Smooth muscle cell (in vitro differentiated cells): ENCODE results near the gene SLC43A3. TPM values are rescaled to one million over a fixed set of nuclear protein-coding genes. Genes with fewer than 3 reads are reported as not detected.

Experiments used
- DNase-seq: peaks from one replicate; lab custom pipeline; 2025; ENCODE audit not compliant: unreplicated experiment; lab: John Stamatoyannopoulos, UW
- H2AFZ ChIP-seq: fragments of 200-600 bp; sonication (generic); 2 replicates; pipeline ENCODE4 v1.6.0; 2016; ENCODE audit warnings: antibody characterized with exemption, low read depth, mild to moderate bottlenecking
- H3F3A ChIP-seq: fragments of 200-600 bp; sonication (generic); 2 replicates; pipeline ENCODE4 v1.6.0; 2017; ENCODE audit warnings: antibody characterized with exemption, low read depth
- H3K27ac ChIP-seq: fragments of 200-600 bp; sonication (generic); 2 replicates; pipeline ENCODE4 v1.5.1; 2016; ENCODE audit warnings: low read depth, mild to moderate bottlenecking
- H3K27me3 ChIP-seq: fragments of 200-600 bp; sonication (generic); 2 replicates; pipeline ENCODE4 v1.6.1; 2016; ENCODE audit warnings: low read depth, mild to moderate bottlenecking
- H3K36me3 ChIP-seq: fragments of 200-600 bp; sonication (generic); 2 replicates; pipeline ENCODE4 v1.5.1; 2016; ENCODE audit warnings: low read depth
- H3K4me1 ChIP-seq: fragments of 200-600 bp; sonication (generic); 2 replicates; pipeline ENCODE4 v1.5.1; 2016; ENCODE audit warnings: low read depth
- H3K4me2 ChIP-seq: fragments of 200-600 bp; sonication (generic); 2 replicates; pipeline ENCODE4 v1.6.0; 2016; ENCODE audit warnings: mild to moderate bottlenecking
- H3K4me3 ChIP-seq: fragments of 200-600 bp; sonication (generic); 2 replicates; pipeline ENCODE4 v1.5.1; 2016; ENCODE audit warnings: mild to moderate bottlenecking
- H3K79me2 ChIP-seq: fragments of 200-600 bp; sonication (generic); 2 replicates; pipeline ENCODE4 v1.6.0; 2016; ENCODE audit warnings: low read depth, mild to moderate bottlenecking
- H3K9ac ChIP-seq: fragments of 200-600 bp; sonication (generic); 2 replicates; pipeline ENCODE4 v1.6.0; 2016; ENCODE audit warnings: low read depth
- H3K9me3 ChIP-seq: fragments of 200-600 bp; sonication (generic); replicated peaks from 2 replicates; pipeline ENCODE4 v1.5.1; 2016; ENCODE audit warnings: low read depth
- H4K20me1 ChIP-seq: fragments of 200-600 bp; sonication (generic); 2 replicates; pipeline ENCODE4 v1.6.0; 2016; ENCODE audit warnings: low read depth
- WGBS: methylation state at CpG from one replicate; pipeline ENCODE4 v1.1.7; 2016; ENCODE audit warnings: low lambda C conversion rate; 5-methylcytosine and 5-hydroxymethylcytosine counted together
- polyA plus RNA-seq: library from polyadenylated mRNA; unstranded; fragments of >200 nt; fragmentation: Nextera tagmentation; extraction: Ambion mirVana; gene quantifications from 2 replicates; pipeline ENCODE4 v1.2.1, GENCODE V29; 2016
- total RNA-seq: library from RNA; depleted of rRNA; stranded (reverse); fragments of >200 nt; gene quantifications from 2 replicates; pipeline ENCODE4 v1.2.3, GENCODE V29; 2014
- TF ChIP-seq, protein P1 (sequence below): fragments of 200-600 bp; sonication (generic); IDR thresholded peaks from 2 replicates; pipeline ENCODE4 v1.5.1; 2017; ENCODE audit warnings: borderline replicate concordance, mild to moderate bottlenecking, antibody characterized with exemption; ENCODE audit not compliant: insufficient read depth, poor library complexity, severe bottlenecking

The SLC43A3 gene
- total and polyA plus RNA-seq, 2 experiments from 2014 or later, result 9.3 to 12.8 TPM

DNA sequence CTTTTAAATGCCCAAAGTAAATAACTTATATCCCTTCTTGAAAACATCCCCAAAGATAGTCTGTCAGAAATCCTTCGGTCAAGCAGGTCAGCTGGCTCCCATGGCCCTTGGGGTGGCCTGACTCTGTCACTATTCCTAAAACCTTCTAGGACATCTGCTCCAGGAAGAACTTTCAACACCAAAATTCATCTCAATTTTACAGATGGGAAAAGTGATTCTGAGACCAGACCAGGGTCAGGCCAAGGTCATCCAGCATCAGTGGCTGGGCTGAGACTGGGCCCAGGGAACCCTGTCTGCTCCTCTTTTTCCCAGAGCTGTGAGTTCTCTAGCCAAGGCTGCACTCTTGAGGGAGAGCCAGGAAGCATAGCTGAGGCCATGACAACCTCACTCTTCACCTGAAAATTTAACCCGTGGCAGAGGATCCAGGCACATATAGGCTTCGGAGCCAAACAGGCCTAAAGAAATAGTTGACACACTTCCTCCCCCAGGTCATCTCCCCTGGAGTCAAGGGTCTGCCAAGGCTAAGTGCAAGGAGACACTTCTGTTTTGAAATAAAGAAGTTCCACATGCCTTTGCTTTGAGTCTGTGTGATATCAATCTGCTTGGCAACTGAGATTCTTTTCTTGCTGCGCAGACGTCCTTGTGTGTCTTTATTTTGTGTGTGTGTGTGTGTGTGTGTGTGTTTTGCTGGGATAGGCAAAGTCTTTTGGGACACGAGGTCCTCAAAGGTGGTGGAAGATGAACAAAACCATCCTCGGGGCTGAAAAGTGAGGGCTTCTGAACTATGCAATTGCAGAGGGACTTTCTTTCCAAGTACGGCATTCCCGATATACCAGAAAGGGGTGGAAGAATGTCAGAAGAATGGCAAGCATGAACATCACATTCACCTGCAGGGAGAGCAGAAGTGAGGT lies 19.7 kb downstream of the SLC43A3 start:
- H3K27me3 ChIP-seq, result no peaks in the 10 kb centered on the region
- H3K4me2 ChIP-seq, result no peak overlapping the region
- TF ChIP-seq, protein P1, sequence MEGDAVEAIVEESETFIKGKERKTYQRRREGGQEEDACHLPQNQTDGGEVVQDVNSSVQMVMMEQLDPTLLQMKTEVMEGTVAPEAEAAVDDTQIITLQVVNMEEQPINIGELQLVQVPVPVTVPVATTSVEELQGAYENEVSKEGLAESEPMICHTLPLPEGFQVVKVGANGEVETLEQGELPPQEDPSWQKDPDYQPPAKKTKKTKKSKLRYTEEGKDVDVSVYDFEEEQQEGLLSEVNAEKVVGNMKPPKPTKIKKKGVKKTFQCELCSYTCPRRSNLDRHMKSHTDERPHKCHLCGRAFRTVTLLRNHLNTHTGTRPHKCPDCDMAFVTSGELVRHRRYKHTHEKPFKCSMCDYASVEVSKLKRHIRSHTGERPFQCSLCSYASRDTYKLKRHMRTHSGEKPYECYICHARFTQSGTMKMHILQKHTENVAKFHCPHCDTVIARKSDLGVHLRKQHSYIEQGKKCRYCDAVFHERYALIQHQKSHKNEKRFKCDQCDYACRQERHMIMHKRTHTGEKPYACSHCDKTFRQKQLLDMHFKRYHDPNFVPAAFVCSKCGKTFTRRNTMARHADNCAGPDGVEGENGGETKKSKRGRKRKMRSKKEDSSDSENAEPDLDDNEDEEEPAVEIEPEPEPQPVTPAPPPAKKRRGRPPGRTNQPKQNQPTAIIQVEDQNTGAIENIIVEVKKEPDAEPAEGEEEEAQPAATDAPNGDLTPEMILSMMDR, result no peak

DNA sequence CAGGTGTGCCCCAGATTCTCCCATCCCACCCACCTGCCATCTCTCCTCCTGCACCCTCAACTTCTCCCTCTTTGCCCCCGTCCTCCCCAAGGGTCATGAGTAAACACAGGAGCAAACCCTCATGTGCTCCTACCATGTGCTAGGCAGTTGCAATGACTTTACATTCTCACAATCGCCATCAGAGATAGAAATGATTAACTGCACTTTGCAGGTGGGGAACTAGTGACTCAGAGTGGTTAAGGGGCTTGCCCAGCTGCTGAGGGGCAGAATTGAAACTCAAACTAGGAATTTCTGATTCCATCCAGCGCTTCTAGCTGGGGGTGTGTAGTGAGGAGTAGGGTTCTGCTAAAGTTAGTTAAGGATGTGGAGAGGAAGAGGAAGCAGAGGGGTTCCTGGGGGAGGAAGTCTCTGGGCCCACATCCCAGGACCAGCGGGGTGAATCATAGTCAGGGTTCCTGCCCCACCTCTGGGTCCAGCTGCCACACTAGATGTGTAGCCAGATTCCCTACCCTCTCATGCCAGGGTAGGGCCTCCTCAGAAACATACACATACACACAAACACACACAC lies 20.5 kb downstream of the SLC43A3 start:
- Histone ChIP-seq H3K9me3 (no peaks in the 10 kb centered on the region), H3K27ac (no peak overlapping the region), H2AFZ (no peak overlapping the region), H3K9ac (no peak overlapping the region), H3K36me3 (no peaks in the 10 kb centered on the region), H3K4me3 (no peak overlapping the region), H3K79me2 (no peaks in the 10 kb centered on the region), H3K4me2 (no peak overlapping the region), H3F3A (no peaks in the 10 kb centered on the region), H3K4me1 (no peaks in the 10 kb centered on the region), H3K27me3 (no peaks in the 10 kb centered on the region), H4K20me1 (no peaks in the 10 kb centered on the region)
- no peak for DNase-seq
- TF ChIP-seq, protein P1, result no peak
- 94% methylated on average over 3 of the region's 4 CpGs for WGBS

More for the DNA sequence above, 19.7 kb downstream of the SLC43A3 start:
- no peak overlapping the region for H2AFZ ChIP-seq
- no peaks in the 10 kb centered on the region for H3K36me3 ChIP-seq
- H3K4me1 ChIP-seq, result no peaks in the 10 kb centered on the region
- no peak overlapping the region for H3K9ac ChIP-seq
- DNase-seq, result no peak
- H3K27ac ChIP-seq, result no peak overlapping the region
- no peaks in the 10 kb centered on the region for H3F3A ChIP-seq
- 90% methylated on average over 9 of the region's 9 CpGs for WGBS
- H3K9me3 ChIP-seq, result no peaks in the 10 kb centered on the region
- no peaks in the 10 kb centered on the region for H4K20me1 ChIP-seq
- no peaks in the 10 kb centered on the region for H3K79me2 ChIP-seq
- no peak overlapping the region for H3K4me3 ChIP-seq

DNA sequence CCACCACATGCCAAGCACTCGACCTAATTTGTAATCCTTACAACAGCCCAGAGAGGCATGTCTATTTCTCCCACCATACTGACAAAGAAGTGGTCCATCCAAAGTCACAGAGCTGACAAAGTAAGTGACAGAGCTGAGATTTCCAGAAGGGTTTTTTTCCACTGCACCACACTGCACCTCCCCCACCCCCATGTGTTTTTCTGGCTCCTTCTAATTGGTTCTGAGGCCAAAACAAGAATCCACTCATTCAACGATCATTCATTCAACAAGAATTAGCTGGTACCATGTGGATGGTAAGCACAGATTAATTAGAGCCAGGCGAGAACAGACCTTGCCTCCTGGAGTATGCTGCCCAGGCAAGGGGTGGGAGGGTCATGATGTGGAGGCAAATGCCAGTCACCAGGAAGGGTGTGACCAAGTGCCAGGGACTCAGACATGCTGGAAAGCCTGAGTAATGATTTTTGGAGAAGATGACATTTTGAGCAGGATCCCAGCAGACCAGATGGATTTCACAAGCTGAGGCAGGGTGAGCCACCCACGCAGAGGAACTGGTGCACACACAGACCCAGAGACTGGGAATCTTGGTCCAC lies 21.6 kb downstream of the SLC43A3 start:
- H3K9ac ChIP-seq, result no peak overlapping the region

More for the DNA sequence above, 21.6 kb downstream of the SLC43A3 start:
- H3K4me1 ChIP-seq, result no peaks in the 10 kb centered on the region
- no peaks in the 10 kb centered on the region for H3F3A ChIP-seq
- 94% methylated on average over 4 of the region's 4 CpGs for WGBS
- no peaks in the 10 kb centered on the region for H3K79me2 ChIP-seq
- H2AFZ ChIP-seq, result no peak overlapping the region
- no peak for DNase-seq
- no peaks in the 10 kb centered on the region for H3K36me3 ChIP-seq
- H3K4me2 ChIP-seq, result no peak overlapping the region
- no peak overlapping the region for H3K4me3 ChIP-seq
- H3K27ac ChIP-seq, result no peak overlapping the region
- H4K20me1 ChIP-seq, result no peaks in the 10 kb centered on the region
- no peaks in the 10 kb centered on the region for H3K9me3 ChIP-seq
- no peaks in the 10 kb centered on the region for H3K27me3 ChIP-seq
- TF ChIP-seq, protein P1, result no peak
